Glomerular endothelial cell (primary cell): ENCODE measurements around the gene MAP3K9. TPM values are rescaled to one million over a fixed set of nuclear protein-coding genes. Genes with fewer than 3 reads are reported as not detected.

Experiments
- DNase-seq: peaks from one replicate; pipeline ENCODE4 v3.0.0-alpha.2; 2011; ENCODE audit warnings: low read depth, low spot score; ENCODE audit errors: extremely low read depth
- total RNA-seq: library from RNA; depleted of rRNA; stranded (reverse); fragments of >200 nt; gene quantifications from 2 replicates; pipeline ENCODE4 v1.2.3, GENCODE V29; 2015

Gene MAP3K9
- total RNA-seq, 1 donor from 2014 or later: 0.88 TPM

DNA sequence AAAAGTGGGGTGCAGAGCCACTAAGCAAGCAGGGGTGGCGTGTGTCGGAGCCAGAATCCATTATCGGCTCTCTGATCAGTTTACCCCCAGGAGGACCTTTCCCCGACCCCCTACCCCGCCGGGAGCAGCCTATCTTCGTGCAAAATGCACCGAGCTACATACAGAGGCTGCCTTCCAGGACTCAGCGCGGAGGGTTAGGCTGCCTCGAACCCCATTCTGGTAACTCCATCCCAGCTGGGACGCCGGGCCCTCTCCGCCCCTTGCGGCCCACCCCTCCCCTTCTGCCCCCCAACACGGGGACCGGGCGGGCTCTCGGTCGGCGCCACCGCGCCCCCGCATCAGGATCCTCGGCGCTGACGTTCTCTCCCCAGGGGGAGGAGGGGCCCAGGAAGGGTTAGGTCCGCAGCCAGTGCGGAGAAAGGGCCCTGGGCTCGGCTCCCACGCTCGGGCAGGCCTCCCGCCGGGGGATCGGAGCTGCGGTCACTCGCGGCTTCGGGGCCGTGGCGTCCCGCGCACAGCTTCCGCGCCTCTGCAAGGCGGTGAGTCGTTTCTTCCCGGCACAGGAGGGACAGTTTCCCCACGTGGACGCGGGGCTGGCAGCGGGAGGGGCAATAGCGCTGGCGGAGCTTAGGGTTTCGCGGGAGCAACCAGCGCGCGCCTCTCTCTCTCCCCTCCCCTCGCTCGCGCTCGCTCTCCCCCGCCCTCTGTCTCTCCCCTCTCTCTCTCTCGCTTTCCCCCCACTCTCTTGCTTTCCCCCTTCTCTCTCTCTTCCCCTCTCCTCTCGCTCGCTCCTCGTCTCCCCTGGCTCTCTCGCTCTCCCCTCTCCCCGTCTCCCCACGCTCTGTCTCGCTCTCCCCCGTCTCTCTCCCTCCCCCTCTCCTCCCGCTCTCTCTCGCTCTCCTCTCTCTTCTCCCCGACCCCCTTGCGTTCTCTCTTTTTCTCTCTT, 12.5 kb upstream of the MAP3K9 start:
- no peak for DNase-seq

- no peak for DNase-seq
Measured at GRCh38 chr14:70816525-70816924, 7.2 kb upstream of the MAP3K9 start.

DNA sequence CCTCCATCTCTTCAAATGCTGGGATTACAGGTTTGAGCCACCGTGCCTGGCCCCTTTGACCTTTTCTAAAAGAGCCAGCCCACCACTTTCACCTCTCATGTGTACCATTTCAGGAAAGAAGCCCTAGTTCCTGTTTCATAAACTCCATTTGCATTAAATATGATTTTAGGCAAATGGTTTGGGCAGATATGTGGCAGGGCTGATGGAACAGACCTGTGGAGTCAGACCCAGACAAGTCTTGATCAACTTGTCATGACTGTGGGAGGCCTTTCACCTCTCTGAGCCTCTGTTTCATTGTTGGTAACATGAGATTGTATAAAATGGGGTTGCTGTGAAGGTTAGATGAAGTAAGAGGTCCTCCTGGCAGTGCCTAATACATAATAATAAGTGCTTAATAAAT, 5.2 kb upstream of the MAP3K9 start:
- no peak for DNase-seq

DNA sequence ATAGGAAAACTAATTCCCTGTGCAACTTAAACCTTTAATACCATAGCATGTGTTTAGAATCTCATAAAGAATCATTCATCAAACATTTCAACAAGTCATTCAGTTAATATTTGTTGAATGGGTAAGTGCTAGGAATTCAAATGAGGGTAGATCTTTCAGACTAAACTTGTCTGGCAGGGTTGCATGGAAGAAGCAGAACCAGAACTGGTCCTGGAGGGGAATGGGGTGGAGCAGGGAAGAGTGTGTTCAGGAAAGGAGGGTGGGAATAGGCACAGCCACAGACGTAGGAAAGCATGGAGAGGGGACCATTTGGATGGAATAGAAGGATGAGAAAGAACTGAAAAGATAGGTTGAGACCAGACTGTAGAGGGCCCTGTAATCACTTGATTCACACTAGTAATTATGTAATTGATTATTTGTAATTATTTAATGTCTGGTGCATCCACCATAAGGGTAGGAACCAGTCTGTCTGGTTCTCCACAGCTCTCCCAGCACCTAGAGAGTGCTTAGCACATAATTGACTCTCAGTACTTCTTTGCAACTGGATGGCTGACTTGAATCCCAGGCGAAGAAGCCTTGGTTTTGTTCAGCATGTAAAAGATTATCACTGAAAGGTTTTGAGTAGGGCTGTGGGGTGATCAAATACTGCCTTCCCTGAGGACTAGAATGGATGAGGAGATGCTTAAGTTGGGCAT, 3.0 kb upstream of the MAP3K9 start:
- DNase-seq: no peak

DNA sequence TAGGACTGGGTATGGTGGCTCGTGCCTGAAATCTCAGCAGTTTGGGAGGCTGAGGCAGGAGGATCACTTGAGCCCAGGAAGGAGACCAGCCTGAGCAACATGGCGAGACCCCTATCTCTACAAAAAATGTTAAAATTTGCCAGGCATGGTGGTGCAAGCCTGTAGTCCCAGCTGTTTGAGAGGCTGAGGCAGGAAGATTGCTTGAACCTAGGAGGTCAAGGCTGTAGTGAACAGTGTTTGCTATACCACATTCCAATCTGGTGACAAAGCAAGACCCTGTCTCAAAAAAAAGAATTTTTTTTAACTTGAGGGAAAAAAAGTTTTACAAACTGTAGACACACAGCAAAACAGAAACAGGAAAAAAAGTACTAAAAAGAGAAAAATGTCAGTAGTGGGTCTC, 2.3 kb upstream of the MAP3K9 start:
- no peak for DNase-seq

DNA sequence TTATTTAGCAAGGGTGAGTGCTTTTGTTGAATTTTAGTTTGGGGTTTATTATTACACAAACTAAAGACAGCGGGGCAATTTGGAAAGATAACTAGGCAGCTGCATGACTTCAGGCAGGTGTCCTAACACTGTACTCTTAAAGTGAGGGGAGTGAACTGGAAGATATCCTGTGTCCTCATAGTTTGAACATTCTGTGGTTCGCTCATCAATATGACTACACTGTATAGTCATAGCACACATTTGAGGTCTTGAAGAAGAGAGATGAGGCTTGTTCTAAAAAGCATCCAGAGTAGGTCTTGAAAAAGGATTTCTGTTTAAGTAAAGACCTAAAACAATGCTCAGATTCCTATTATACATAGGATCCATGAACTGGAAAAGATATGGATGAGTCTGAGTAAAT, 1.7 kb upstream of the MAP3K9 start:
- no peak for DNase-seq

DNA sequence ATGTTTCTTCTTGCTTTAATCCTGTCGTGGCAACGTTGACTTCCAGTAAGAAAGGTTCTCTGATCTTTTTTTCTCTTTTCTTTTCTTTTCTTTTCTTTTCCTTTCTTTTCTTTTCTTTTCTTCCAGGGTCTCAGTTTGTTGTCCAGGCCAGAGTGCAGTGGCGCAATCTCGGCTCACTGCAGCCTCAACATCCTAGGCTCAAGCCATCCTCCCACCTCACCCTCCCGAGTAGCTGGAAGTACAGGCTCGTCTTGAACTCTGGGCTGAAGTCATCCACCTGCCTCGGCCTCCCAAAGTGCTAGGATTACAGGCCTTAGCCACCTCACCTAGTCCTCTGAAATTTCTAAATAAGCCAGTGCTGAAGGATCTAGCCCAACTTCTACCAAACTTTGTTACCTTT, 1.3 kb upstream of the MAP3K9 start:
- DNase-seq: no peak

GRCh38 chr14:70808416-70809224, 693 bp downstream of the MAP3K9 start:
- DNase-seq: no peak

DNA sequence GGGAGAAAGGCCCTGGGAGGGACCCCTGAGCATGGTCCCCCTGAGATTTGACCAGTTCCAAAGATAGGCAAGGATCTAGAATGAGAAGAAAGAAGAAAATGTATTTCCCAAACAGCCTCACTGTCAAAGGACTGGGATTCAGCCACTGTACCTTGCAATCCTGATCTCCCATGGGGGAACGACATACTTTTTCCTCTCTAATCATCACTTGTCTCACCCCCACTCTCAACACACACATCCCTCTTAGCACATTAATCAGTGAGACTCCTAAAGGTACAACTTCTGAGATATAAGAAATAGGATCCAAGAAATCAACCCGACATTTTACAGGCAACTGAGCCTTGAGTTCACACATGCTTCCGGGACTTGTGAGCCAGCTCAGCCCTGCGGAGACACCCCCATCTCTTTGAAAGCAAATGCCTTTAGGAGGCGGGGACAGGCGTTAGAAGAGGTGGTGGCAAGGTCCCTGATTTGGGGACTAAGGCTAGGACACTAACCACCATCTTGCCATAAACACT, 1.4 kb downstream of the MAP3K9 start:
- no peak for DNase-seq

DNA sequence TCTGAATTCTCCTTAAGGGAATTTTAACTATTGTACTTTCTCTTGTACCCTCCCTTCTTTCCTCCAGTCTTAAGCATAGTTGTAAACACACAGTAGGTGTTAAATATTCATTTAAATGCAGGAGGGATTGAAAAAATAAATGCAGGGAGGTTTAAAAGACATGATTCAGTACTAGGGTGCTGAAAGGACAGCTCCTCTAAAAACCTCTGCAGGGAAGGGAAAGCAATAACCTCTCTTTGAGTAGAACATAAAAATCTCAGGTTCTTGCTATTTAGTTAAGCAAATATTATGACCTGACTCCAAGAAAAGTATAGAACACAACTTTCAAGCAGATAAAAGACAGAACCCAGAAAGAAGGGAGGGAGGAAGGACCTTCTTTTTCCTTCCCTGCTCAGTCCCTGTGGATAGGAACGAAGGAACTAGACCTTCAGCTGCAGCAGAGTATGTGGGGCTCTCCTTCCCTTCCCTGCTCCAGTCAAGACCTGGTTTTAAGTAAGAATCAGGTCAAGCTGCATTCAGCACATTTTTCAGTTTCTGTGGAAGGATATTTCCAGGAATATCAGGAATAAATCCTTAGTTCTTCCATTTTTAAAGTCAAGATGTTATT, 4.7 kb downstream of the MAP3K9 start:
- no peak for DNase-seq

GRCh38 chr14:70803321-70804310, 5.7 kb downstream of the MAP3K9 start:
- DNase-seq: no peak

GRCh38 chr14:70802379-70802778, 6.9 kb downstream of the MAP3K9 start:
- DNase-seq: no peak

DNA sequence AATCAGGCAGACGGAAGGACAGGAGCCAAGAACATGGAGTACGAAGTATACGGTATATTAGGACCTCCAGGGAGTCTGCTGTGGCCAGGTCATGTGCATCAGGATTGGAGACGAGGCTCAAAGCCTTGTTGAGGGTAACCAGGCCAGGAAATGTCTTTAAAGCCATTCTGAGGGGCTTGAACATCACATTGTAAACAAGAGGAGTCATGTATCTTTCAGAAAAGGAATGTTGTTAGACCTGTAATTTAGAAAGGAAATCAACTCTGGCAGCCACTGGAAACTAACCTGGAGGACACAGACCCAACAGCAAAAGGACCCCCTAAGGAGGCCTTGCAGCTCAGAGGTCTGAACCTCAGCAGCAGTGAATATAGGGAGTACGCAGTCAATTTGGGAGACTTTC, 7.5 kb downstream of the MAP3K9 start:
- DNase-seq: no peak

DNA sequence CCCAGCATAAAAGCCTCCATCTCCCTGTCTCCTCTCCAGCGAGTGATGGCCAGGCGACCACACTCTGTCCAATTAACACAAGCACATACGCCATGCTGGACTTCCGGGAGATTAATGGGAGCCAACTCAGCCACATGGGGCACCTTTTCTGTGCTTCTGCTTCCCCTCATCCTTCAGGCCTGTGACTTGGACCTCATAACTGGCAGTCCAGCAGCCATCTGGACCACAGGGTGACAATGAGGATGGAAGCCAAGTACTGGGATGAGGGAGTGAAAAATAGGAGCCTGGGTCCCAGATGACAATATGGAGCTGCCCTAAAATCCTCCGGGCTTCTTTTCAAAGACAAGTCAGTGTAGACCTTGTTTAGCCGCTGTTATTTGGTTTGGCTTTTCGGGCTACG, 12.8 kb downstream of the MAP3K9 start:
- DNase-seq: no peak

DNA sequence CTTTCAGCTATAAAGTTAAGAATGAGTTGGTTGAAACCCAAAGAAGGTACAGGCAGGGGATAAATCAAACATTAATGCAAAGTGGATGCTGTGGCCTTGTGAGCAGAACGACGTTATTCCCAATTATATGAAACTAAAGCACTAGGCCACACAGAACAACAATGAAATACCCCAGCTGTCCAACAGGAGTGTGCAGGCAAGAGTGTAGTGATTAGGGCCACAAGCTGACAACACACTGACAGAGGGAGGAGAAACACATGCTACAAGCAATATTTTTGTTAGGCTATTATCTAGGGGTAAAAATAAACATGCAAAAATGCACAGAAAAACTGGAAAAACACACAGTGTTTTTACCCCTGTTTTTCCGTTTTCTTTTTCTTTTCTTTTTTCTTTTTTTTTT, 15.0 kb downstream of the MAP3K9 start:
- DNase-seq: no peak

- DNase-seq: no peak
Measured at GRCh38 chr14:70793637-70794036, 15.7 kb downstream of the MAP3K9 start.

DNA sequence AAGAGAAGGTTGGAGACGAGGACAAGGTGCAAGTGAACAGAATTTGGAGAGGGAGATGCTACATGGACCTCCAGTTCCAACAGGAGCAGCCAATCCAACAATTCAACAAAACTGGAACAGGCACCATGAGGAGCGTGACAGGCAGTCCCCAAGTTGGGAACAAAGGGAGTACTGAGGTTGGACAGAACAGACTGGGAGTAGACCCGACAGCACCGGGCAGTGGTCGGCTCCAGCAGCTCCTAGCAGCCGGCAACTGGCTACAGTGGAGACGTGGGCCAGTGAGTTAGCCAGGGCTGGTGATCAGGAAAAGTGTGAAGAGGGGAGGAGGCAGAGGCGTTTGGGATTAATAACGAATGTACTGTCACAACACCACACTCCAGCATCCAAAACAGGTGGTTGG, 16.4 kb downstream of the MAP3K9 start:
- DNase-seq: no peak

DNA sequence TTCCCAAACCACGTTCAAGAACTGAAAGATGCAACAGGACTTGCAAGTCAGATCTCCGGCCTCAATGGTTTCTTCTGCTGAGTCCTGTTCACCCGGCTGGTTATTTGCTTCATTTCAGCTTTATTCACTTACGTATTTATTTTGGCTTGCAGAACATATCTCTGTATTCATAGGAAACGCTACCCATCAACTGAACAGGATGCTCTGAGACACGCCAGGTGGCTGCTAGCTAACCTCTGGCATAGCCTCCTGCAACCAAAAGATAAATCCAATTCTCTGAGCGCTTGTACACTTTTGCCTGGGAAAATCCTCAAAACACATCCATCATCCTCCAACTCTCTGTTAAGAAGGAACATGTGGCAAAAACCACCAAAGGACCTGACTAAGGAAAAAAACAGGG, 17.3 kb downstream of the MAP3K9 start:
- DNase-seq: no peak

GRCh38 chr14:70789961-70790360, 19.4 kb downstream of the MAP3K9 start:
- no peak for DNase-seq
